ENCODE results near the gene SYT6. TPM values are rescaled to one million over a fixed set of nuclear protein-coding genes. Genes with fewer than 3 reads are reported as not detected.

SYT6 gene
- total RNA-seq, 1 donor from 2014 or later: not detected

DNA sequence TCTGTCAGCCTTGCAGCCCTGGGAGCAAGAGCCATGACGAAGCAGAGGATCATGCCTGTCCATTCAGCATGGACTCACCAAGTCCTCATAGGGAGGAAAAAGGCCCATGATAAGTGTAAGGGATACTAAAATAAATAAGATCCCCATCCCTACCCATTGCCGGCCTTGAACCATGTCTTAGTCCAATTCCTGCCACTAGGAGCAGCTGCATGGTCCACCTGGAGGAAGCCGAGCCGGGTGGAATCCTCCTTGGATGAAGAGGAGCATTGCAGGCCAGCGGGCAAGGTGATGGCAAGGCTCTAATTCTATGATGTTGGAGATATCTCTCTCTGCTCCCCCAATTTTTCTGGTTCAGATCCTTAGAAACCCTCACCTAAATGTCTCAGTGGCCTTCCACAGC is 38.7 kb upstream of the SYT6 start:
- Histone ChIP-seq H3K36me3 (ENCODE audit: control insufficient read depth, insufficient read depth, low read length) (no peaks in the 10 kb centered on the region), H3K27me3 (ENCODE audit: control insufficient read depth, insufficient read depth, low read length) (peaks cover 2% of the 10 kb centered on the region), H3K4me3 (ENCODE audit: low read depth, low read length) (no peak overlapping the region)
- DNase-seq (ENCODE audit: low read depth): no peak
- TF ChIP-seq, protein P1, sequence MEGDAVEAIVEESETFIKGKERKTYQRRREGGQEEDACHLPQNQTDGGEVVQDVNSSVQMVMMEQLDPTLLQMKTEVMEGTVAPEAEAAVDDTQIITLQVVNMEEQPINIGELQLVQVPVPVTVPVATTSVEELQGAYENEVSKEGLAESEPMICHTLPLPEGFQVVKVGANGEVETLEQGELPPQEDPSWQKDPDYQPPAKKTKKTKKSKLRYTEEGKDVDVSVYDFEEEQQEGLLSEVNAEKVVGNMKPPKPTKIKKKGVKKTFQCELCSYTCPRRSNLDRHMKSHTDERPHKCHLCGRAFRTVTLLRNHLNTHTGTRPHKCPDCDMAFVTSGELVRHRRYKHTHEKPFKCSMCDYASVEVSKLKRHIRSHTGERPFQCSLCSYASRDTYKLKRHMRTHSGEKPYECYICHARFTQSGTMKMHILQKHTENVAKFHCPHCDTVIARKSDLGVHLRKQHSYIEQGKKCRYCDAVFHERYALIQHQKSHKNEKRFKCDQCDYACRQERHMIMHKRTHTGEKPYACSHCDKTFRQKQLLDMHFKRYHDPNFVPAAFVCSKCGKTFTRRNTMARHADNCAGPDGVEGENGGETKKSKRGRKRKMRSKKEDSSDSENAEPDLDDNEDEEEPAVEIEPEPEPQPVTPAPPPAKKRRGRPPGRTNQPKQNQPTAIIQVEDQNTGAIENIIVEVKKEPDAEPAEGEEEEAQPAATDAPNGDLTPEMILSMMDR (IDR thresholded peaks at IDR 0.05; ENCODE audit: insufficient read depth, low read length, poor library complexity, severe bottlenecking): no peak

DNA sequence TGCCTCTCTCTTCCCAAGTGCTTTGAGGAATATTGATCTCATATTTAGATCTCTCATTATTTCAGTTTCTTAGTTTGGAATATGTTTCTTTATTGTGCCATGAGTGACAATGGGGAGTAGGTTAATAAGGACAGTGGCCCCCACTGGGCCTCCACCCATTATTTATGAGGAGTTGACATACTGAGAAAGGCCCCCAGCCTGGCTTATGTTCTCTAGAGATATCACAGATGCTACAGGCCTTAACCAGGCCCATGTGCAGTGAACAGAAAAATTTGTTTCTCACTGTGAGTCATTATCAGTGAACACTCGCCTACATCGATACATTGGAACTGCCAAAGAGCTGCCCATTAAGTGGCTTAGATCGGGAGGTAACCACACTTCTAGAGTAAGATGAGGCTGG is 35.7 kb upstream of the SYT6 start:
- Histone ChIP-seq H3K36me3 (ENCODE audit: control insufficient read depth, insufficient read depth, low read length) (no peaks in the 10 kb centered on the region), H3K27me3 (ENCODE audit: control insufficient read depth, insufficient read depth, low read length) (no peaks in the 10 kb centered on the region), H3K4me3 (ENCODE audit: low read depth, low read length) (no peak overlapping the region)
- no peak for DNase-seq (ENCODE audit: low read depth)
- TF ChIP-seq, protein P1 (IDR thresholded peaks at IDR 0.05; ENCODE audit: insufficient read depth, low read length, poor library complexity, severe bottlenecking): no peak

DNA sequence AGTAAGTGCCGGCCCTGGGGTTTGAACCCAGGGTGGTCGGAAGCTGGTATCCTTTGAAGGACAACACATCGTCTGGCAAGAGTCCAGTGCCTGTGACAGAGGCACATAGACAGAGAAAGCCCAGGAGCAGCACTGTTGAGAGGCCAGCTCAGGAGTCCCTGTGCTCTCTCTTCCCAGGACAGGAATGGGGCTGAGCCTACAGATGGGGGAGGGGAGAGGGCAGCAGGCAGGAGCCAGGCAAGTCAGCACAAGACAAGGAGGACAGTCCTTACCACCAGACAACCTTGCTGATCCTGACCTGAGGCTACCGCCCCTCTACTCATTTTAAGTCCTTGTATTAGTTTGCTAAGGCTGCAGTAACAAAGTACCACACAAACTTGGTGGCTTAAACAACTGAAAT is 27.7 kb upstream of the SYT6 start:
- no peaks in the 10 kb centered on the region for H3K27me3 ChIP-seq (ENCODE audit: control insufficient read depth, insufficient read depth, low read length)
- no peaks in the 10 kb centered on the region for H3K36me3 ChIP-seq (ENCODE audit: control insufficient read depth, insufficient read depth, low read length)
- H3K4me3 ChIP-seq (ENCODE audit: low read depth, low read length): no peak overlapping the region
- TF ChIP-seq, protein P1 (IDR thresholded peaks at IDR 0.05; ENCODE audit: insufficient read depth, low read length, poor library complexity, severe bottlenecking): no peak
- DNase-seq (ENCODE audit: low read depth): no peak

DNA sequence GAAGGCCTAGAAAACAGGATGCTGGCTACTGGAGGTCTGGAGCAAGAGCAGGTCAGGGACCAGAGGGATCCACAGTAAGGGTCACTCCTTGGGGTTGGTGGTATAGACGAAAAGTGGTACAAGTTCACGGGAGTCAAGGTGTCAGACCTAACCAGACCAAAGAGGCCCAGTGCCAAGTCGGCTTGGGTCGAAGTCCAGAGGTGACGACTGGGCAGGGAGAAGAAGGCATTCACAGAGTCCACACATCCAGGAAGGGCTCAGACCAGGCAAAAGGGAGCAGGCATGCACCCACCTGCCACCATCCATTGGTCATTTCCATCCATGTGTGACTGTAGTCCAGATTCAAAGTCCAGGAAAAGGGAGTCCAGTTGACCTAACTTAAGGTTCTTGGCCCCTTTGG is 27.1 kb upstream of the SYT6 start:
- TF ChIP-seq, protein P1 (IDR thresholded peaks at IDR 0.05; ENCODE audit: insufficient read depth, low read length, poor library complexity, severe bottlenecking): no peak
- H3K27me3 ChIP-seq (ENCODE audit: control insufficient read depth, insufficient read depth, low read length): no peaks in the 10 kb centered on the region
- H3K4me3 ChIP-seq (ENCODE audit: low read depth, low read length): no peak overlapping the region
- no peak for DNase-seq (ENCODE audit: low read depth)
- H3K36me3 ChIP-seq (ENCODE audit: control insufficient read depth, insufficient read depth, low read length): no peaks in the 10 kb centered on the region

DNA sequence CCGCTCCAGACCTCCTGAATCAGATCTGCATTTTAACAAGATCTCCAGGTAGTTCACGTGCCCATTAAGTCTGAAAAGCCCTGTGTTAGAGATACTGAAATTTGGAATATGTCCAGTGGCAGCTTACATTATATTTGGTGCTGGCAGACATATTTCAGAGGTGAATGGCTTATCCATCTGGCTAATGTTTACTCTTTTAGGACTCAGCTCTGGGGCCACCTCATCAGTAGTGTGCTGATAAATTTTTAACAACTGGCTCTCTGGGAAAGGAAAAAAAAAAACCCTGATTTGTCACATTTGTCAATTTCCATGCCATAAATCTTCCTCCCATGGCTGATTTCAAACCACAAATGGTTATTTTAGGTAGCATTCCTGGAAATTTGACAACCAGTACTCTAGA is 25.3 kb upstream of the SYT6 start:
- Histone ChIP-seq H3K27me3 (ENCODE audit: control insufficient read depth, insufficient read depth, low read length) (no peaks in the 10 kb centered on the region), H3K4me3 (ENCODE audit: low read depth, low read length) (no peak overlapping the region), H3K36me3 (ENCODE audit: control insufficient read depth, insufficient read depth, low read length) (no peaks in the 10 kb centered on the region)
- no peak for DNase-seq (ENCODE audit: low read depth)
- TF ChIP-seq, protein P1 (IDR thresholded peaks at IDR 0.05; ENCODE audit: insufficient read depth, low read length, poor library complexity, severe bottlenecking): no peak

DNA sequence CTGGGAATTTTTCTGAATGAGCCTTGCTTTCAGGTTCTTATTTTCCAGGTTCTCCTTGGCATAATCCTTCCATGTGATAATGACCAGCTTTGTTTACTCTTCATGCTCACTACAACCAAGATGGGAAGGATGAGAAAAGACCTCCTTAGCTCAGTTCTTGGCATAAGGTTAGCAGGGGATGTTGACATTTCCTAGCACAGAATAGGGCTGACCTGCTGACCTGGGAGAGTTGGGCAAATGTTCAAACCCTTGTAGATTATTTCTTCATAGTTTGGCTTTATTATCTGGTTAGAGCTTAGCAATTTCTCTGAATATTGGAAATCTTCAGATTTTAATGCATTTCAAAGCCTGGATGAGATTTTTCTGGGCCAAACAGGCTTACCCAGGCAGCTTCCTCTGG is 23.6 kb upstream of the SYT6 start:
- Histone ChIP-seq H3K36me3 (ENCODE audit: control insufficient read depth, insufficient read depth, low read length) (no peaks in the 10 kb centered on the region), H3K27me3 (ENCODE audit: control insufficient read depth, insufficient read depth, low read length) (no peaks in the 10 kb centered on the region), H3K4me3 (ENCODE audit: low read depth, low read length) (no peak overlapping the region)
- TF ChIP-seq, protein P1 (IDR thresholded peaks at IDR 0.05; ENCODE audit: insufficient read depth, low read length, poor library complexity, severe bottlenecking): no peak
- DNase-seq (ENCODE audit: low read depth): no peak
